Mesenchymal stem cell (in vitro differentiated cells and primary cell): ENCODE results near the gene ARHGAP31.

ENCODE experiments used
- DNase-seq: peaks from one replicate; pipeline ENCODE4 v3.0.0-alpha.2; 2013
- H2AFZ ChIP-seq: one replicate; pipeline ENCODE4 v1.6.1; 2013; ENCODE audit warnings: low read depth, mild to moderate bottlenecking, control low read depth, inconsistent platforms, low read length, moderate library complexity
- H2AK5ac ChIP-seq: 2 replicates; pipeline ENCODE4 v1.6.1; 2013; ENCODE audit warnings: low read length, moderate library complexity, mild to moderate bottlenecking, inconsistent platforms; ENCODE audit not compliant: severe bottlenecking
- H2BK120ac ChIP-seq: one replicate; pipeline ENCODE4 v1.6.1; 2013; ENCODE audit warnings: low read depth, mild to moderate bottlenecking, inconsistent platforms, low read length, moderate library complexity
- H2BK12ac ChIP-seq, 2 experiments: one replicate each; pipeline ENCODE4 v1.6.1; 2013; ENCODE audit warnings: inconsistent platforms in 2 of 2, low read length in 2 of 2, mild to moderate bottlenecking in 2 of 2, moderate library complexity in 2 of 2, control low read depth in 1 of 2
- H2BK15ac ChIP-seq: one replicate; pipeline ENCODE4 v1.6.1; 2013; ENCODE audit warnings: mild to moderate bottlenecking, low read depth, inconsistent platforms; ENCODE audit not compliant: poor library complexity, severe bottlenecking
- H2BK5ac ChIP-seq: 2 replicates; pipeline ENCODE4 v1.6.1; 2013; ENCODE audit warnings: low read depth, mild to moderate bottlenecking, low read length, control low read depth, inconsistent platforms; ENCODE audit not compliant: poor library complexity, severe bottlenecking
- H3K14ac ChIP-seq, 2 experiments: one replicate each; pipeline ENCODE4 v1.6.1; 2013; ENCODE audit warnings: inconsistent platforms in 2 of 2, low read length in 2 of 2, control low read depth in 1 of 2, mild to moderate bottlenecking in 1 of 2, moderate library complexity in 1 of 2
- H3K18ac ChIP-seq, 2 experiments: one replicate each; pipeline ENCODE4 v1.6.1; 2013; ENCODE audit warnings: inconsistent platforms in 2 of 2, low read length in 2 of 2, control low read depth in 1 of 2, low read depth in 1 of 2, mild to moderate bottlenecking in 1 of 2
- H3K23ac ChIP-seq, 2 experiments: one replicate each; pipeline ENCODE4 v1.6.1; 2013; ENCODE audit warnings: inconsistent platforms in 2 of 2, low read length in 2 of 2, mild to moderate bottlenecking in 2 of 2, moderate library complexity in 2 of 2, control low read depth in 1 of 2
- H3K27ac ChIP-seq: 2 replicates; pipeline ENCODE4 v1.5.1; 2013; ENCODE audit warnings: mild to moderate bottlenecking, moderate library complexity, low read length, control low read depth, inconsistent platforms; ENCODE audit not compliant: poor library complexity, severe bottlenecking
- H3K27me3 ChIP-seq, 2 experiments: 2 replicates each; pipeline versions ENCODE4 v1.6.1 to v1.7.0; 2013; ENCODE audit warnings: low read length in 2 of 2, mild to moderate bottlenecking in 2 of 2, moderate library complexity in 2 of 2, control low read depth in 1 of 2, inconsistent platforms in 1 of 2; ENCODE audit not compliant: control insufficient read depth in 1 of 2, insufficient read depth in 1 of 2
- H3K36me3 ChIP-seq, 2 experiments: 2 replicates each; pipeline versions ENCODE4 v1.6.1 to v1.7.0; 2013; ENCODE audit warnings: low read length in 2 of 2, control low read depth in 1 of 2, inconsistent platforms in 1 of 2, low read depth in 1 of 2, mild to moderate bottlenecking in 1 of 2; ENCODE audit not compliant: insufficient read depth in 2 of 2, control insufficient read depth in 1 of 2
- H3K4ac ChIP-seq, 2 experiments: one replicate each; pipeline ENCODE4 v1.6.1; 2013; ENCODE audit warnings: inconsistent platforms in 2 of 2, low read length in 2 of 2, mild to moderate bottlenecking in 2 of 2, moderate library complexity in 2 of 2, control low read depth in 1 of 2, low read depth in 1 of 2
- H3K4me1 ChIP-seq: 2 replicates; pipeline ENCODE4 v1.6.1; 2013; ENCODE audit warnings: low read depth, low read length, control low read depth; ENCODE audit not compliant: control insufficient read depth, insufficient read depth
- H3K4me2 ChIP-seq: 2 replicates; pipeline ENCODE4 v1.6.1; 2013; ENCODE audit warnings: low read length, mild to moderate bottlenecking, inconsistent platforms; ENCODE audit not compliant: poor library complexity, severe bottlenecking
- H3K4me3 ChIP-seq, 2 experiments: 2 replicates each; pipeline versions ENCODE4 v1.5.1 to v1.7.0; 2013; ENCODE audit warnings: low read length in 2 of 2, mild to moderate bottlenecking in 2 of 2, control low read depth in 1 of 2, low read depth in 1 of 2; ENCODE audit not compliant: insufficient read depth in 1 of 2
- H3K79me1 ChIP-seq: replicated peaks from 2 replicates; pipeline ENCODE4 v1.6.1; 2013; ENCODE audit warnings: mild to moderate bottlenecking, control low read depth, low read length, inconsistent platforms; ENCODE audit not compliant: poor library complexity, severe bottlenecking
- H3K9ac ChIP-seq: 2 replicates; pipeline ENCODE4 v1.7.0; 2013; ENCODE audit warnings: mild to moderate bottlenecking, low read length, moderate library complexity
- H3K9me3 ChIP-seq: 2 replicates; pipeline ENCODE4 v1.7.0; 2013; ENCODE audit warnings: mild to moderate bottlenecking, low read length; ENCODE audit not compliant: control insufficient read depth
- H4K8ac ChIP-seq: one replicate; pipeline ENCODE4 v1.6.1; 2013; ENCODE audit warnings: inconsistent platforms, mild to moderate bottlenecking, low read length, moderate library complexity
- H4K91ac ChIP-seq: one replicate; pipeline ENCODE4 v1.6.1; 2013; ENCODE audit warnings: mild to moderate bottlenecking, low read length, inconsistent platforms
- WGBS: methylation state at CpG from one replicate; pipeline ENCODE4 v1.1.7; 2013; ENCODE audit warnings: mixed read lengths; 5-methylcytosine and 5-hydroxymethylcytosine counted together

The ARHGAP31 gene

GRCh38 chr3:119463171-119464169, 169.3 kb downstream of the ARHGAP31 start, which contains the start of gene TMEM39A:
Gene TMEM39A, minus strand, starts transcription at chr3:119463615. Its CDS starts 1,541 bp downstream, at chr3:119462074.
- H3K18ac ChIP-seq = peak within 1 kb of the TSS; percentile 89 to 91
- no peaks in the 10 kb centered on the region for H3K27me3 ChIP-seq
- WGBS = 4% methylated on average over 49 of the region's 51 CpGs
- peak; percentile 98 for DNase-seq
- peak within 1 kb of the TSS; percentile 98 for H3K9ac ChIP-seq
- peak within 1 kb of the TSS; percentile 61 for H3K4me2 ChIP-seq
- H4K91ac ChIP-seq = peak within 1 kb of the TSS; percentile 92
- H2BK5ac ChIP-seq = peak within 1 kb of the TSS; percentile 61
- H4K8ac ChIP-seq = peak within 1 kb of the TSS; percentile 94
- peak within 1 kb of the TSS; percentile 84 for H3K27ac ChIP-seq
- no peaks in the 10 kb centered on the region for H3K9me3 ChIP-seq
- peaks cover 1% of the 10 kb centered on the region for H3K79me1 ChIP-seq
- H2BK15ac ChIP-seq = no peak within 1 kb of the TSS
- peak within 1 kb of the TSS; percentile 51 to 89 for H3K23ac ChIP-seq
- H2AFZ ChIP-seq = peak within 1 kb of the TSS; percentile 86
- peak within 1 kb of the TSS in 1 of 2 experiments; percentile 98 for H3K14ac ChIP-seq
- H2BK120ac ChIP-seq = peak within 1 kb of the TSS; percentile 74
- H3K4me1 ChIP-seq = peaks cover 2% of the 10 kb centered on the region
- H3K4ac ChIP-seq = peak within 1 kb of the TSS; percentile 98 to 99
- peak within 1 kb of the TSS; percentile 53 for H2AK5ac ChIP-seq
- peaks cover 2 to 36% of the 10 kb centered on the region in 2 experiments for H3K36me3 ChIP-seq
- peak within 1 kb of the TSS; percentile 89 to 91 for H3K4me3 ChIP-seq
- peak within 1 kb of the TSS in 1 of 2 experiments; percentile 42 for H2BK12ac ChIP-seq

GRCh38 chr3:119468041-119468440, 173.9 kb downstream of the ARHGAP31 start:
- no peak overlapping the region for H3K23ac ChIP-seq
- peaks cover 23% of the 10 kb centered on the region for H3K79me1 ChIP-seq
- no peaks in the 10 kb centered on the region for H3K27me3 ChIP-seq
- no peak overlapping the region for H3K14ac ChIP-seq
- peak overlapping the region in 1 of 2 experiments; percentile 98 for H3K4me3 ChIP-seq
- H3K27ac ChIP-seq = no peak overlapping the region
- DNase-seq = no peak
- H2BK15ac ChIP-seq = no peak overlapping the region
- H3K9me3 ChIP-seq = no peaks in the 10 kb centered on the region
- H3K4me2 ChIP-seq = no peak overlapping the region
- H2AK5ac ChIP-seq = no peak overlapping the region
- peaks cover 3% of the 10 kb centered on the region for H3K4me1 ChIP-seq
- 100% methylated on average over 2 of the region's 2 CpGs for WGBS
- H4K8ac ChIP-seq = no peak overlapping the region
- no peak overlapping the region for H2AFZ ChIP-seq
- peaks cover 5 to 19% of the 10 kb centered on the region in 2 experiments for H3K36me3 ChIP-seq
- H3K9ac ChIP-seq = no peak overlapping the region
- H3K4ac ChIP-seq = peak overlapping the region in 1 of 2 experiments; percentile 93
- H4K91ac ChIP-seq = no peak overlapping the region
- no peak overlapping the region for H2BK120ac ChIP-seq
- H2BK12ac ChIP-seq = no peak overlapping the region
- no peak overlapping the region for H3K18ac ChIP-seq
- no peak overlapping the region for H2BK5ac ChIP-seq

GRCh38 chr3:119469418-119470189, 175.4 kb downstream of the ARHGAP31 start:
- H3K14ac ChIP-seq = no peak overlapping the region
- H2BK5ac ChIP-seq = peak overlapping the region; percentile 49
- H3K79me1 ChIP-seq = peaks cover 23% of the 10 kb centered on the region
- H2BK120ac ChIP-seq = no peak overlapping the region
- H2BK12ac ChIP-seq = peak overlapping the region in 1 of 2 experiments; percentile 77
- H3K18ac ChIP-seq = peak overlapping the region in 1 of 2 experiments; percentile 97
- peak overlapping the region; percentile 95 for H3K4me2 ChIP-seq
- peak overlapping the region; percentile 40 for H2BK15ac ChIP-seq
- no peaks in the 10 kb centered on the region for H3K27me3 ChIP-seq
- peaks cover 5 to 30% of the 10 kb centered on the region in 2 experiments for H3K36me3 ChIP-seq
- no peak overlapping the region for H2AK5ac ChIP-seq
- H3K4ac ChIP-seq = peak overlapping the region in 1 of 2 experiments; percentile 95
- H4K91ac ChIP-seq = no peak overlapping the region
- peaks cover 3% of the 10 kb centered on the region for H3K4me1 ChIP-seq
- no peak overlapping the region for H4K8ac ChIP-seq
- H3K4me3 ChIP-seq = peak overlapping the region; percentile 98
- peak; percentile 73 for DNase-seq
- H3K9me3 ChIP-seq = no peaks in the 10 kb centered on the region
- peak overlapping the region in 1 of 2 experiments; percentile 93 for H3K23ac ChIP-seq
- peak overlapping the region; percentile 89 for H3K9ac ChIP-seq
- WGBS = 25% methylated on average over 14 of the region's 16 CpGs
- peak overlapping the region; percentile 97 for H2AFZ ChIP-seq
- no peak overlapping the region for H3K27ac ChIP-seq
